OCI-LY7 (cell line): ENCODE data around the gene EEF2K. TPM values are rescaled to one million over a fixed set of nuclear protein-coding genes. Genes with fewer than 3 reads are reported as not detected.

ENCODE experiments used
- BruUV-seq: library from RNA; stranded (reverse); fragments of 400-500 nt; replicated peaks from 2 replicates; lab custom pipeline; 2021; lab: Mats Ljungman, UMichigan
- CTCF ChIA-PET: fragments of 300-600 bp; sonication (Branson Sonifier 250); formaldehyde crosslinking; loops from one replicate; lab custom pipeline; 2022; ENCODE audit warnings: antibody characterized with exemption; ENCODE audit not compliant: unreplicated experiment; lab: Charles Lee
- POLR2A ChIA-PET: fragments of 300-600 bp; sonication (Branson Sonifier 250); formaldehyde crosslinking; loops from one replicate; lab custom pipeline; 2022; ENCODE audit warnings: antibody characterized with exemption; lab: Charles Lee
- DNase-seq: peaks from one replicate; pipeline ENCODE4 v3.0.0-alpha.2; 2015; ENCODE audit warnings: low spot score
- H2AFZ ChIP-seq: fragments of 200-600 bp; sonication (generic), shearing (Covaris generic); 2 replicates; pipeline ENCODE4 v1.6.1; 2014; ENCODE audit warnings: mild to moderate bottlenecking, antibody characterized with exemption, low read length, moderate library complexity
- H3K27ac ChIP-seq: fragments of 200-600 bp; sonication (generic); 2 replicates; pipeline ENCODE4 v1.5.1; 2014; ENCODE audit warnings: mixed run types, low read depth, mild to moderate bottlenecking, moderate library complexity, low read length, inconsistent platforms; ENCODE audit not compliant: poor library complexity, severe bottlenecking
- H3K36me3 ChIP-seq: fragments of 200-600 bp; sonication (generic); 2 replicates; pipeline ENCODE4 v1.6.1; 2014; ENCODE audit warnings: mild to moderate bottlenecking, antibody characterized with exemption, low read length, moderate library complexity, mixed read lengths; ENCODE audit not compliant: insufficient read depth
- H3K4me1 ChIP-seq: fragments of 200-600 bp; sonication (generic); 2 replicates; pipeline ENCODE4 v1.5.1; 2014; ENCODE audit warnings: mild to moderate bottlenecking, low read length; ENCODE audit not compliant: insufficient read depth, poor library complexity, severe bottlenecking
- H3K4me2 ChIP-seq: fragments of 200-600 bp; sonication (generic); 2 replicates; pipeline ENCODE4 v1.6.1; 2014; ENCODE audit warnings: mild to moderate bottlenecking, low read length
- H3K4me3 ChIP-seq: fragments of 200-600 bp; sonication (generic); 2 replicates; pipeline ENCODE4 v1.5.1; 2014; ENCODE audit warnings: mild to moderate bottlenecking, low read depth, low read length; ENCODE audit not compliant: poor library complexity, severe bottlenecking
- H3K79me2 ChIP-seq: fragments of 200-600 bp; sonication (generic); 2 replicates; pipeline ENCODE4 v1.6.1; 2016; ENCODE audit warnings: low read depth, mild to moderate bottlenecking, low read length, moderate library complexity, mixed read lengths; ENCODE audit not compliant: insufficient read depth
- H3K9me2 ChIP-seq: fragments of 200-600 bp; sonication (generic); 2 replicates; pipeline ENCODE4 v1.6.1; 2016; ENCODE audit warnings: mild to moderate bottlenecking, low read length, mixed read lengths; ENCODE audit not compliant: insufficient read depth
- H3K9me3 ChIP-seq: fragments of 200-600 bp; sonication (generic); 2 replicates; pipeline ENCODE4 v1.6.1; 2014; ENCODE audit warnings: mild to moderate bottlenecking, mixed run types, low read length, mixed read lengths
- H4K20me1 ChIP-seq: fragments of 200-600 bp; sonication (generic); 2 replicates; pipeline ENCODE4 v1.6.1; 2014; ENCODE audit warnings: mild to moderate bottlenecking, antibody characterized with exemption, low read length, moderate library complexity, mixed read lengths; ENCODE audit not compliant: insufficient read depth
- CTCF ChIP-seq: fragments of 200-600 bp; sonication (generic); conservative IDR thresholded peaks from 2 replicates; pipeline ENCODE4 v1.5.1; 2014; ENCODE audit warnings: mild to moderate bottlenecking, antibody characterized with exemption, low read length, moderate library complexity, mixed read lengths
- EZH2phosphoT487 ChIP-seq: fragments of 200-600 bp; sonication (generic); IDR thresholded peaks from 2 replicates; pipeline ENCODE4 v1.6.1; 2018; ENCODE audit warnings: low read depth, borderline replicate concordance, mild to moderate bottlenecking, mixed run types, antibody characterized with exemption, low read length, moderate library complexity, mixed read lengths
- intact Hi-C: fragments of 100-400 bp; cut with micrococcal nuclease; formaldehyde crosslinking; loops from one replicate; pipeline ENCODE4 v1.10.0; 2022; ENCODE audit not compliant: unreplicated experiment
- total RNA-seq, 2 experiments: library from RNA; depleted of rRNA in 1 of 2; stranded (reverse); fragments of >200 nt in 1 of 2; shearing (Covaris generic) in 1 of 2; gene quantifications; 2 replicates each; pipeline ENCODE4 v1.2.3, GENCODE V29; 2014 to 2022

Gene EEF2K
- total RNA-seq, 2 experiments from 2014 or later: 23.8 to 42.3 TPM

DNA sequence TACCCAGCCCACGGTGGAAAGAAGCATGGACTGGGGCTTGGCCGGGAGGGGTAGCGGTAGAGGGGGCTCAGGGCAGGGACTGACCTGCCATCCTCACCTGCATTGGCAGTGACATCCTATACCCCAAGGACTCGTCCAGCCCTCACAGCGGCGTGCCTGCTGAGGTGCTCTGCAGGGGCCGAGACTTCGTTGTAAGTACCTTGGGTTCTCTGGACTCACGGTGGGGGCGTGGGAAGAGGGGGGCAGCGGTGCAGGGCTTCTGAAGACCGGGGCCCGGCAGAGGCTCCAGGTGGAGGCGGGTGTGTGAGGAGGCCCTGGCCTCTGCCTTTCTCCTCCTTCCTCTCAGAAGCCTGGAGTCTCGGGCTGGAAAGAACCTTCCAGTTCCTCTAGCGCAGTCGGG lies 116.7 kb downstream of the EEF2K start:
- Histone ChIP-seq H2AFZ (no peak overlapping the region), H3K36me3 (peaks cover 96% of the 10 kb centered on the region), H3K79me2 (no peaks in the 10 kb centered on the region), H4K20me1 (0 out of 2 replicates have a peak, but pooled peaks cover 3% of the 10 kb centered on the region), H3K4me1 (no peaks in the 10 kb centered on the region), H3K9me2 (no peaks in the 10 kb centered on the region), H3K27ac (no peak overlapping the region), H3K4me2 (no peak overlapping the region), H3K9me3 (no peaks in the 10 kb centered on the region), H3K4me3 (no peak overlapping the region)
- ChIA-PET POLR2A (no interaction called here), CTCF (no interaction called here)
- intact Hi-C loops: loop anchor here (5.0 kb wide), 1 partner anchor 1165 kb away; the partner anchor contains the start of gene LDAF1
- no peak for DNase-seq
- no TSS peak for BruUV-seq
- no peak for TF ChIP-seq CTCF
- no peak for TF ChIP-seq EZH2phosphoT487

- H3K36me3 ChIP-seq: peaks cover 97% of the 10 kb centered on the region
- no peaks in the 10 kb centered on the region for H3K9me3 ChIP-seq
- no peak overlapping the region for H2AFZ ChIP-seq
- ChIA-PET POLR2A (no interaction called here), CTCF (no interaction called here)
- no peak overlapping the region for H3K27ac ChIP-seq
- DNase-seq: no peak
- intact Hi-C loops: loop anchor here (5.0 kb wide), 1 partner anchor 1166 kb away; the partner anchor contains the start of gene LDAF1
- no TSS peak for BruUV-seq
- 0 out of 2 replicates have a peak, but pooled peaks cover 3% of the 10 kb centered on the region for H4K20me1 ChIP-seq
- no peaks in the 10 kb centered on the region for H3K4me1 ChIP-seq
- H3K79me2 ChIP-seq: no peaks in the 10 kb centered on the region
- TF ChIP-seq CTCF (no peak), EZH2phosphoT487 (no peak)
- no peak overlapping the region for H3K4me3 ChIP-seq
- no peaks in the 10 kb centered on the region for H3K9me2 ChIP-seq
- no peak overlapping the region for H3K4me2 ChIP-seq
These were observed 117.3 kb downstream of the EEF2K start for GRCh38 chr16:22323173-22323958.
